ENCODE measurements around the gene ZNF557. TPM values are rescaled to one million over a fixed set of nuclear protein-coding genes. Genes with fewer than 3 reads are reported as not detected.

Gene ZNF557
- total and polyA plus RNA-seq, 2 experiments from 2014 or later = 3.7 to 7.8 TPM

GRCh38 chr19:7113233-7113632 lies 43.7 kb downstream of the ZNF557 start:
- Histone ChIP-seq H3K27me3 (no peaks in the 10 kb centered on the region), H3K4me3 (no peak overlapping the region), H3K27ac (no peak overlapping the region), H3K4me1 (ENCODE audit: low read depth) (no peaks in the 10 kb centered on the region), H3K36me3 (no peaks in the 10 kb centered on the region), H3K9me3 (ENCODE audit: low read depth) (no peaks in the 10 kb centered on the region)
- TF ChIP-seq CTCF (IDR thresholded peaks at IDR 0.05; ENCODE audit: low read depth, low read length) = no peak
- DNase-seq (ENCODE audit: low read depth in 1 of 2, low spot score in 1 of 2) = no peak

GRCh38 chr19:7115721-7116120 lies 46.2 kb downstream of the ZNF557 start:
- Histone ChIP-seq H3K36me3 (peaks cover 9% of the 10 kb centered on the region), H3K9me3 (ENCODE audit: low read depth) (no peaks in the 10 kb centered on the region), H3K4me1 (ENCODE audit: low read depth) (no peaks in the 10 kb centered on the region), H3K27me3 (no peaks in the 10 kb centered on the region), H3K27ac (no peak overlapping the region), H3K4me3 (no peak overlapping the region)
- no peak for TF ChIP-seq CTCF (IDR thresholded peaks at IDR 0.05; ENCODE audit: low read depth, low read length)
- no peak for DNase-seq (ENCODE audit: low read depth in 1 of 2, low spot score in 1 of 2)

GRCh38 chr19:7117248-7117647 lies 47.7 kb downstream of the ZNF557 start:
- peaks cover 14% of the 10 kb centered on the region for H3K36me3 ChIP-seq
- H3K4me1 ChIP-seq (ENCODE audit: low read depth) = no peaks in the 10 kb centered on the region
- no peak overlapping the region for H3K4me3 ChIP-seq
- DNase-seq (ENCODE audit: low read depth in 1 of 2, low spot score in 1 of 2) = no peak
- no peak overlapping the region for H3K27ac ChIP-seq
- no peaks in the 10 kb centered on the region for H3K9me3 ChIP-seq (ENCODE audit: low read depth)
- H3K27me3 ChIP-seq = no peaks in the 10 kb centered on the region
- no peak for TF ChIP-seq CTCF (IDR thresholded peaks at IDR 0.05; ENCODE audit: low read depth, low read length)

GRCh38 chr19:7119582-7119981 lies 50.1 kb downstream of the ZNF557 start:
- TF ChIP-seq CTCF (IDR thresholded peaks at IDR 0.05; ENCODE audit: low read depth, low read length) = no peak
- H3K27ac ChIP-seq = no peak overlapping the region
- no peaks in the 10 kb centered on the region for H3K4me1 ChIP-seq (ENCODE audit: low read depth)
- H3K36me3 ChIP-seq = peaks cover 14% of the 10 kb centered on the region
- no peaks in the 10 kb centered on the region for H3K27me3 ChIP-seq
- no peak overlapping the region for H3K4me3 ChIP-seq
- no peaks in the 10 kb centered on the region for H3K9me3 ChIP-seq (ENCODE audit: low read depth)
- DNase-seq (ENCODE audit: low read depth in 1 of 2, low spot score in 1 of 2) = no peak

- DNase-seq (ENCODE audit: low read depth in 1 of 2, low spot score in 1 of 2) = no peak
- TF ChIP-seq CTCF (IDR thresholded peaks at IDR 0.05; ENCODE audit: low read depth, low read length) = no peak
- H3K36me3 ChIP-seq = peaks cover 16% of the 10 kb centered on the region
- H3K9me3 ChIP-seq (ENCODE audit: low read depth) = no peaks in the 10 kb centered on the region
- no peaks in the 10 kb centered on the region for H3K27me3 ChIP-seq
- no peak overlapping the region for H3K4me3 ChIP-seq
- no peaks in the 10 kb centered on the region for H3K4me1 ChIP-seq (ENCODE audit: low read depth)
- H3K27ac ChIP-seq = no peak overlapping the region
Measured at GRCh38 chr19:7120499-7120898, 51.0 kb downstream of the ZNF557 start.

GRCh38 chr19:7122701-7123100 lies 53.2 kb downstream of the ZNF557 start:
- H3K4me3 ChIP-seq = no peak overlapping the region
- H3K36me3 ChIP-seq = peaks cover 22% of the 10 kb centered on the region
- DNase-seq (ENCODE audit: low read depth in 1 of 2, low spot score in 1 of 2) = no peak
- H3K27ac ChIP-seq = no peak overlapping the region
- no peaks in the 10 kb centered on the region for H3K9me3 ChIP-seq (ENCODE audit: low read depth)
- no peak for TF ChIP-seq CTCF (IDR thresholded peaks at IDR 0.05; ENCODE audit: low read depth, low read length)
- no peaks in the 10 kb centered on the region for H3K4me1 ChIP-seq (ENCODE audit: low read depth)
- H3K27me3 ChIP-seq = no peaks in the 10 kb centered on the region
